T47D (cell line): ENCODE measurements around the gene L3MBTL3.
A peak's percentile ranks its signal among the peaks of the same experiment; 100 is the strongest.

Experiments
- DNase-seq, 2 experiments: peaks; one replicate each; pipeline versions ENCODE4 v3.0.0 to v3.0.0-alpha.2; 2011 to 2012; ENCODE audit warnings: low read depth in 1 of 2, low spot score in 1 of 2
- JUND ChIP-seq: IDR thresholded peaks from 2 replicates; pipeline ENCODE4 v1.6.1; 2012; ENCODE audit warnings: low read depth
- in situ Hi-C: cut with HindIII; loops from 2 replicates; pipeline ENCODE4 v1.10.0; 2016; ENCODE audit warnings: low sequenced_read_pairs, low pct_unique_long_range_greater_than_20kb

L3MBTL3 gene

DNA sequence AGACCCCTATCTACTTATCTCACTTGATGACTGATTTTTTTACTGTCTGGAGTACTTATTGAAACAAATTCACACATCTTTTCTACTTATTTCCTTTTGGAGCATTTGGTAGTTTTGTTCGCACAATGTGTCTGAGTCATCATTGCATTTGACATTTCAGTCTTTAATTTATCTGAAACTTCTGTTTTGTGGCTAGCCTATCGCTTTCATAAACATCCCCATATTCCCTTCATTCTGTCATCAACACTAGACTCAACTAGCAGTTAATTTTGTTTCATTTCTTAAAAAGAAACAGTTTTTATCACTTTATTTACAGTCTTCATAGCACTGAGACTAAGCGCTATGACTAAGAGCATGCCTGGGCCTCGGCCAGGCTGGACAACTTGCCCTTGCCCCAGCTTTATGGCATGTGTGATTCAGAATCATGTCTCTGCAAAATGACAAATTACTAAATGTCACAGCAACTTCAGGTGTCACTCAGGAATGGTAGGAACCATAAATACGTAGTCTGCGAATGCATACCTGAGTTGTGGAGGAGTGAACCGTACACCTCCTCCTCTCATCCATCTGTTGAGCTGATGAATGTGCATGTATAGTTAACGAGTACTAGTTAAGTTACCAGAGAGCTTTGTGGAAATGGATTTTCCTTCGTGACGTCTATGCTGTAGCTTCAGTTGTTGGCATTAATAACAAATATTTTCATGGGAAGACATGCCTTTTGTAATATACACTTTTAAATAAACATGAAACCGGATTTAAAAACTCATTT is 16.2 kb downstream of the L3MBTL3 start:
- DNase-seq = no peak
- no peak for TF ChIP-seq JUND
- in situ Hi-C loops = no loop called here

DNA sequence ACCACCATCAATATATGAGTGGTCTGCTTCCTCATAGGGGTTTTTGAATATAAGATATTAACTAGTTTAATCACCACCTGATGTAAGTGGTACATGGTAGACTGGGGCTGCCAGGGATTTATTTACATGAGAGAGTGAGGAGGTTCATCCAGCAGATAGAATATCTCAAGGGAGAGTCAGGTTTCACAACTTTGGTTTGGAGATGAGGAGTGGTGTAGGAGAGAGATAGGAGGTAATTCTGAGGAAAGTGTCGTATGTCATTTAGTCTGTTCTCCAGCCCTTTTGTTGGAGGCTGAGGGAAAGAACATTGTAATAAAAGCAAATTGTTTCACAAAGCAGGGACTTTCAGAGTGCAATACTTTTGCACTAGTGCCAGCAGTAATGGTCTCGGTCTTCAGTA is 16.8 kb downstream of the L3MBTL3 start:
- no peak for TF ChIP-seq JUND
- DNase-seq = no peak
- in situ Hi-C loops = no loop called here

DNA sequence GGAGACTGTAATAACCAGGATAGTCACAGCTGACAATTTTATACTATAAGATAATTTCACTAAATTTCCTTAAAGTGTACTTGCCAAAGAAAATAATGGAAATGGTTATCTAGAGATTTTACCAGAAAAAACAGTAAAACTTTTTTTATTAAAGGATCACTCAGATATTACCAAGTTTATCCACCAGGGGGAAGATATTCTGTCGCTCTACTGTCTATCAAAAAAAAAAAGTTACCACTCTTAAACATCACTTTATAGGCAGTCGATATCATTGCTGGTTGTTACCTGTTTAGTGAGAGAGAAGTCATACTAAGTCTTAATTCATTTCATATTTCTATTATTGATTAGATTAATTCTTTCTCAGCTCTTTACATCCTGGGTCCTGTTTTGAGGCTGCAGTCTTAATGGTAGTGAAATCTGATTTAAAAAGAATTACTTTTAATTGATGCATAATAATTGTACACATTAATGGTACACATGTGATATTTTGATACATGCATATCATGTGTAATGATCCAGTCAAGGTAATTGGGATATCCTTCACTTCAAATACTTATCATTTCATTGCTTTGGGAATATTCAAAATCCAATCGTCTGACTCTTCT is 18.9 kb downstream of the L3MBTL3 start:
- TF ChIP-seq JUND = no peak
- no peak for DNase-seq
- in situ Hi-C loops = no loop called here

DNA sequence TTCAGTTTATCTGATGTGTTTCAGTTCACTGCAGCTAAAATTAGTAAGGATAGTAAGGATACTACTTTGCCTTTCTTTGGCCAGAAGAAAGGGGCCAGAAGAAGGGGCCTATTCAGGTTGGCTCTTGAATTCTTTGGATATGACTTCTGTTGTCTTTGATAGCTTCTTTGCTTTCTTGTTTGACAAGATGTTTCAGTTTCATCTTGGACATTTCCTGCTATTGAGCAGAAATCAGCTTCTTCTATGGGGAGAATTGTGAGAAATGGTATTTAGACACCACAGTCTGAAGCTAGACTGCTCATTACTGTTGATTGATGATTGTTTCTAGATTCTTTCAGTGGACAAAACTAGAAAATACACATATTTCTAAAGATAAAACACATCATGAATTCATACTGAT is 23.2 kb downstream of the L3MBTL3 start:
- TF ChIP-seq JUND = no peak
- no peak for DNase-seq
- in situ Hi-C loops = no loop called here

DNA sequence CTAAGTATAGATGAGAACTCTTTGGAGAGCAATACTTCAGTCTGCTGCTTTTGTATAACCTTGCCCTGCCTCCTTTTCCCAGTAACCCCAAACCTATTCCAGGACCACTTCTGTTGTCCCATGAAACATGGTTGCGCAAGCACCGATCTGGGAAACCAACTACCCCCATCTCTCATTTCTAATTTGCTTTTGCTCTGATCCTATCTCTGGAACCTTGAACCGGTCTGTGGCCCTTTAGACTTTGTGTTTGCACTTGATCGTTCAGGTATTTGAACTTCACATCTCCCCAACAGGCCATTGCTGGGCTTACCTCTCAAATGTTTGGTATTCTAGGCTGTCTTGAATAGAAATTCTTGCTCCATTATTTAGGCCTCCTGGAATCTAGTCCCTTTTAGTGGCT is 25.0 kb downstream of the L3MBTL3 start:
- no peak for TF ChIP-seq JUND
- peak in 1 of 2 experiments; percentile 2 for DNase-seq
- in situ Hi-C loops = no loop called here

DNA sequence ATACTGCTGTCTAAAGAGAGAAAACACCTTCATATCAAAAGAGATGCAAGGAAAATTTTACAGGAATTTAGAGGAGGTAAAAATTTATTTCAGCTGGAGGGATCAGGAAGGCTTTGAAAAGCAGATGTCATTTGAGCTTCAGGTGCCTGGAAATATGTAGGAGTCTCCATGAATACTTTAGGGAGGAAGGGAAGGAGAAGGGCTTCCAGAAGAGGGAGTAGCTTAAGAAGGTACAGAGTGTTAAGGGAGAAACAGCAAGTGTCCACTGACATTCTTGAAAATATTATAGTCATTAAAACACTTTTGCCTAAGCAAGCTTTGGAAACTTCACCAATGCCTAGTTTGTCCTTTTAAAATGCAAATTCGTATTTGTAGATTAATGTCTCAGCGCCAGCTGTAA is 27.2 kb downstream of the L3MBTL3 start:
- no peak for DNase-seq
- in situ Hi-C loops = no loop called here
- TF ChIP-seq JUND = no peak

DNA sequence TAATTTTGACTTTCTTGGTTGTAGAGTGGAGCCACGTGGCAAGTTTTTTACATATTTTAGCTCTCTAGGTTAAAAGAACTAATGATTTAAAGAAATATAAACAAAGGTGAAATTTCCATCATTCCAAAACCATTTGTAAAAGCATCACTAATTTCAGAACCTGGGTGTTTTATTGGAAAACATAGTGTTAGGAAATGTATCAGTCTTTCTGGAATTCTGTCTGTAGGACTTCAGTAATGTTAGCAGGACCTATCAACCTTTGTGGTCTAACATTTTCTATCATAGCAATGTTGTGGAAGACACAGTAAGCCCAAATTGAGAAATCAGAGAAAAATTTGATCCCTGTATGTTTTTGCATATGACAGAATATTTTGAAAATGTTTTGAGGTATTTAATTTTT is 28.3 kb downstream of the L3MBTL3 start:
- DNase-seq = no peak
- in situ Hi-C loops = no loop called here
- no peak for TF ChIP-seq JUND

DNA sequence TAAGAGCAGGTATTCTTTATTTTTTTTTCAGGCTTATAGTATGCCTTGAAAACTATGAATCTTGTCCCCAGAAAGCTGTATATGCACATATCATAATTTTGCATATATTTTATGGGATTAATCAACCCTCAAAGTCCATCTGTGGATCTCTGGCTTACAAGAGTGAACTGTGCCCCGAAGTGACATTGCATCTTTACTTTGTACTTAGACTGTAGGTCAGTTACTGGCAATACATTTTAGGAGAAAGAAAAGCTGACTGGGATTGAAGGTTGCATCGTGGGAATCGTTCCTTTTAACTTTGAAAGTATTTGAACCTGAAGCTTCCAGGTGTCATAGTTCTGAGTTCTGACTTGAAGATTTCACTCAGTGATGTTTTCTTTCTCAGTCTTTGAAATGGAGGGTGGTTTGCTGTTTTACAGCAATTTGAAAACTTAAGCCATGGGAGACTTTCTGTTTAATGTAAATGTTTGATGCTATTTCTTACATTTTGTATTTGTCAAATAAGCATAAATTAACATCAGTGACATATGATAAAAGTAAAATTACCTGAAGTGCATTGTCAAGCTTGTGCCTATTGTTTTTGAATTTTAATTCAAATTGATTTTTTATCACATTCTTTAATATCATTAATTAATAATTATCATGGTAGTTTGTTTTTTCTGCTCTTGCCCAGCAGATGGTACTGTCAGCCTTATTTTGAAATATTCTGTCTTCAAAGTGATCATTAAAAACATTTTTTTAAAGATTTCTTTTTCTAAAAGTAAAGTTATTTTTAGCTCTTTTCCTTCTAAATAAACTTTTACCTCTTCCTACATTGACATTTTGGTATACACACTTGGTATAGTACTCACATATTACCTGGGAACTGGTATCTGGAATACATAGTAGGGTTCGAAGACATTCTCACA is 29.0 kb downstream of the L3MBTL3 start:
- TF ChIP-seq JUND = no peak
- in situ Hi-C loops = no loop called here
- DNase-seq = no peak

DNA sequence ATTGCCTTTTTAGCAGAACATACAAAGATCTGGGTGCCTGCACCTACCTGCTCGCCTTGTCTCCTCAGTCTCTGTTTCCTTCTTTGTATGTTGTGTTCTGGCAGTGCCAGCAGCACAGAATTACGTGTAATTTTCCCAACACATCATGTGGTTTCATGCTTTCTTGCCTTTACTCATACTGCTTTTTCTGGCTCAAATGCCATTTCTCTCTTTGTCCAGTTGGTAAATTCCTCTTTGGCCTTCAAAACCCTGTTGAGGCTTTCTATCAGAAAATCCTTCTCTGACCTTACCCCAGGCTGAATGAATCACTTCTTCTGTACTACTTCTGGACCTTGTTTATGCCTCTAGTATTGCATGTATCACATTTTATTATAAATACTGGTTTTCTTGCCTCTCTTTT is 31.8 kb downstream of the L3MBTL3 start:
- TF ChIP-seq JUND = no peak
- in situ Hi-C loops = no loop called here
- DNase-seq = no peak

DNA sequence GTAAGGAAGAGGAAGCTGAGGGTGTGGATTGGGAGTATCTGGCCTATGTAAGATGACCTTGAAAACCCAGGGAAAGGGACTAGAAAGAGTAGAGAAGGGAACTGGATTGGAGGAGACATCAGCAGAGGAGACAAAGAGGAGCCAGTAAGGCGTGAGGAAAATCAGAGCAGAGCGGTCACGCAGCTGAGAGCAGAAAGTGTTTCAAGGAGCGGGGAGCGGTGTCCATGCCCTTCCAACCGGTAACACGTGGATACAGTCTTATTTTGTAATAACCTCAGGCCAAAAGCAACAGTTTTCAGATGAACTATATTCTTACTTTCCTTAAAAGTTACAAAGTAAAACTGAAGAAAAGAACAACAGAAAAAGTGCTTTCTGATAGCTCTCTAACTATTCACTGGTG is 36.3 kb downstream of the L3MBTL3 start:
- DNase-seq = no peak
- in situ Hi-C loops = no loop called here
- TF ChIP-seq JUND = no peak

DNA sequence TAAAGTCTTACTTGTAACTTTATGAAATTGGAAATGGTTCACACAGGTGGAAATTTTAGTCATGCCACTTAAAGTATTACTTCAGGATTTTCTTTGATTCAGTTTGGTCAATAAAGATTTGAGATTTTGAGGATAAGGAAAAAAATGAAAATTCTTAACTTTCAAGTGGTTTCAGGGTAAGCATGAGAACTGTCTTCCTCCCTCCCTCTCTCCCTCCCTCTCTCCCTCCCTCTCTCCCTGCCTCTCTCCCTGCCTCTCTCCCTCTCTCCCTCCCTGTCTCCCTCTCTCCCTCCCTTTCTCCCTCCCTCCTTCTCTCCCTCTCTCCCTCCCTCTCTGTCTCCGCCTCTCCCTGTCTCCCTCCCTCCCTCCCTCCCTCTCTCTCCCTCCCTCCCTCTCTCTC is 36.9 kb downstream of the L3MBTL3 start:
- in situ Hi-C loops = no loop called here
- no peak for TF ChIP-seq JUND
- DNase-seq = no peak

DNA sequence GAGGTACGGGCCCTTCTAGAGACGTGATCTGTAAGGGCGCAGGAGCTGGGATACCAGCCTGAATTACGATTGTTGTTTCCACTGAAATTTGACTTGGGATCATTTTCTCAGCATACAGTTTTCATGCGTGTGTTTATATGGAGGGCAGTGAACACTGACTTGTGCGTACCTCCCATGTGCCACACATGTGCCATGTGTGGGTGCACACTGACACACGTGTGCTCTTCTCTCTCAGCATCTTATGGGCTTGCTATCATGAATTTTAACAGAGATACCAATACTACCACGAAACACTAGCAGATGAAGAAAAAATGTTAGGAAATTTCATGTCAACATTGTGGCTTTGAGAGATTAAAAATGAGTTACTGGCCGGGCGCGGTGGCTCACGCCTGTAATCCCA is 39.1 kb downstream of the L3MBTL3 start:
- DNase-seq = no peak
- no peak for TF ChIP-seq JUND
- in situ Hi-C loops = no loop called here

DNA sequence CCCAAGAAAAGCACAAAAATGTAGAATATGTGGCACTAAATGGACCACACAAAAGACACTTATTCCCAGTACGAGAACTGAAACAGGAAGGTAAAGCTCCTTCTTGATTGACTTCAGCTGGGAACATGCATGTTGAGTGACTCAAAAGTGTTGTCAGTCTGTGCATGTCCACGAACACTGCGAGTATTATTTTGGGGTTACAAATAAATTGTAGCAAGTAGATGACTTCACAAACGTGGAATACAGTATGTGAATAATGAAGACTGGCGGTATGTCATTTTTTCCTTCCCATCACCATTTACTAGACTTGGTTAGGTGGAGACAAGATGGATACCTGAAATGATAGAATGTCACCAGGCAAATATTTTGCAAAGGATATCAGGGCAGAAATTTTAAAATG is 45.4 kb downstream of the L3MBTL3 start:
- TF ChIP-seq JUND = no peak
- no peak for DNase-seq
- in situ Hi-C loops = no loop called here
